Measurements from ENCODE around the gene RET.

GRCh38 chr10:43117777-43118583, 41.1 kb downstream of the RET start:
- TF ChIP-seq CTCF (conservative IDR thresholded peaks at IDR 0.05; ENCODE audit: low read depth, low read length) (no peak), EZH2 (IDR thresholded peaks at IDR 0.05; ENCODE audit: borderline replicate concordance, low read depth, low read length, poor library complexity, severe bottlenecking) (no peak)
